LNCaP clone FGC (cell line): ENCODE data around the gene MLYCD.

ENCODE experiments used
- DNase-seq: peaks from one replicate; pipeline ENCODE4 v3.0.0-alpha.2; 2011; ENCODE audit warnings: low read depth
- H3K4me3 ChIP-seq: 2 replicates; pipeline ENCODE4 v1.5.1; 2011; ENCODE audit warnings: mild to moderate bottlenecking, low read depth, low read length, control low read depth
- TF ChIP-seq, protein P1 (sequence below): IDR thresholded peaks from 2 replicates; pipeline ENCODE4 v1.5.1; 2012; ENCODE audit warnings: mild to moderate bottlenecking; ENCODE audit not compliant: control insufficient read depth, insufficient read depth; ENCODE audit errors: extremely low read depth

MLYCD gene

DNA sequence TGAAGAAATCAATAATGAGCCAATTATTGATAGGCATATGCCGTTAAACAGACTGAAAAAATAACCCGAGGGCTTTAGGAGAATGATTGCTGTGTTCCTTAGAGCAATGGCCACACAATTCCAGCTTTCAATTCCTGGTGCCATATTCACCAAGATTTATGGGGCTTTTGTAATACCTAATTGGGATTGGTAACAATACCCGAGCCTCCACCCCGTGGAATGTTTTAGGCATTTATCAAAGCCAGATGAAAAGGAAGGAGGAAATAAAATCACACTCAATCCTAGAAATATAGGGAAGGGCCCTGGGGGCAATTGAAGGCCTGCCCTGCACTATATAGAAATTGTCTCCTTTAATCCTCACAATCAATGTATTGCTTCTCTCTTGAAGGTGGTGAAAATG, 42.1 kb upstream of the MLYCD start:
- H3K4me3 ChIP-seq: no peak overlapping the region

DNA sequence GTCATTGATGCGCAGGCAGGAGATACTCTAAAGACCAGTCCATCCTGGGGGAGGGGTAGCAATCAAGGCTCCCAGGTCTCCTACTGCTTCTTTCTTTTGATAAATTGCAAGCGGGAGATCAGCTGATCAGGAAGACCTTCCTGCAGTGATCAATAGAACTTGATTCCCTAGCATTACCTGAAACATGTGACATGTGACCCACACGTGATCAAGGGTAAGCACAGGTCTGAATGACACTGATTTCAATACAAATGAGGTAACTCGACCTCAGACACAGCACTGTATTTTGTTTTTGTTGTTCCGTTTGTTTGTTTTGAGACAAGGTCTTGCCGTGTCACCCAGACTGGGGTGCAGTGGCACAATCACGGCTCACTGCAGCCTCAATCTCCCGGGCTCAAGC, 39.6 kb upstream of the MLYCD start:
- H3K4me3 ChIP-seq: no peak overlapping the region
- no peak for DNase-seq
- TF ChIP-seq, protein P1, sequence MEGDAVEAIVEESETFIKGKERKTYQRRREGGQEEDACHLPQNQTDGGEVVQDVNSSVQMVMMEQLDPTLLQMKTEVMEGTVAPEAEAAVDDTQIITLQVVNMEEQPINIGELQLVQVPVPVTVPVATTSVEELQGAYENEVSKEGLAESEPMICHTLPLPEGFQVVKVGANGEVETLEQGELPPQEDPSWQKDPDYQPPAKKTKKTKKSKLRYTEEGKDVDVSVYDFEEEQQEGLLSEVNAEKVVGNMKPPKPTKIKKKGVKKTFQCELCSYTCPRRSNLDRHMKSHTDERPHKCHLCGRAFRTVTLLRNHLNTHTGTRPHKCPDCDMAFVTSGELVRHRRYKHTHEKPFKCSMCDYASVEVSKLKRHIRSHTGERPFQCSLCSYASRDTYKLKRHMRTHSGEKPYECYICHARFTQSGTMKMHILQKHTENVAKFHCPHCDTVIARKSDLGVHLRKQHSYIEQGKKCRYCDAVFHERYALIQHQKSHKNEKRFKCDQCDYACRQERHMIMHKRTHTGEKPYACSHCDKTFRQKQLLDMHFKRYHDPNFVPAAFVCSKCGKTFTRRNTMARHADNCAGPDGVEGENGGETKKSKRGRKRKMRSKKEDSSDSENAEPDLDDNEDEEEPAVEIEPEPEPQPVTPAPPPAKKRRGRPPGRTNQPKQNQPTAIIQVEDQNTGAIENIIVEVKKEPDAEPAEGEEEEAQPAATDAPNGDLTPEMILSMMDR: no peak

More for the DNA sequence above, 42.1 kb upstream of the MLYCD start:
- DNase-seq: no peak
- TF ChIP-seq, protein P1: no peak

DNA sequence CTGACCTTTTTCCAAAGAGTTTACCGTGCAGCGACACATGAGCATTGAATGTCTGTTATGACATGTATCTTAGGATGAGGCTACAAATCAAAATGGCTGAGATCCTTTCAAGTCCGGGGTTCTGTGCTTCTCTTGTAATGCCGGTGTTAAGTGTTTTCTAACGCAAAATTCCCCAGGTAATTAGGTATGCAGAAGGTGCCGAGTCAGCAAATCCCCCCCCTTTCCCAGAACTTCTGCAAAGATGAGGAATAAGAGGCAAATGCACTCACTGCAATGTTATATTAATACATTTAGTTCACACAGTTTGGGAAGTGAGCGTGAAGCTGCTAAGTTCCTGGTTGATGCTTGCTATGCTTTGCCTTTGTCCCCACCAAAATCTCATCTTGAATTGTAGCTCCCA, 36.3 kb upstream of the MLYCD start:
- DNase-seq: no peak
- TF ChIP-seq, protein P1: no peak
- H3K4me3 ChIP-seq: no peak overlapping the region

DNA sequence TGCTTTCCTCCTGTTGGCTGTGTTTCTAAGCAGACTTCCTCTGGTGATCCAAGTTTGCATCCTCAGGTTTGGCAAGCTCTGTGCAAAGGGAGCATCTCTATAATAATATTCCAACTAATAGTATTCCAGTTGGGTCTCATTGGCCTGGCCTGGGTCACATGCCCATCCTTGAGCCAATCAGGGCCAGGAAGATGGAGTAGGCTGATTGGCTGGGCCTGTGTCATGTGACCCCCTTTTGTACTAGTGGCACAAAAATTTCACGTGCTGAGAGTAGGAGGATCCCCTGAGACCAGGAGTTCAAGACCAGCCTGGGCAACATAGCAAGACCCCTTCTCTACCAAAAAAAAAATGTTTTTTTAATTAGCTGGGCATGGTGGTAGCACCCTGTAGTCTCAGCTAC, 35.2 kb upstream of the MLYCD start:
- TF ChIP-seq, protein P1: no peak
- no peak overlapping the region for H3K4me3 ChIP-seq

DNA sequence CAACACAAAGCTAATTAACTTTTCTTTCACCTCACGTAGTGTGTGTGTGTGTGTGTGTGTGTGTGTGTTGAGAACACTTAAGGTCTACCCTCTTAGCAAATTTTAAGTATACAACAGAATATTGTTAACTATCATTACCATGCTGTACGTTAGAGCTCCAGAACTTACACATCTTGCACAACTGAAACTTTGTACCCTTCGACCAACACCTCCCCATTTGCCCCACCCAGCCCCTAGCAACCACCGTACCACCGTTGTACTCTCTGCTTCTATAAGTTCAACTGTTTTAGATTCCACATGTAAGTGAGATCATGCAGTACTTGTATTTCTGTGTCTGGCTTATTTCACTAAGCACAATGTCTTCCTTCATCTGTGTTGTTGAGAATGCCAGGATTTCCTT, 28.1 kb upstream of the MLYCD start:
- TF ChIP-seq, protein P1: no peak
- DNase-seq: no peak
- no peak overlapping the region for H3K4me3 ChIP-seq

More for the DNA sequence above, 35.2 kb upstream of the MLYCD start:
- DNase-seq: no peak

DNA sequence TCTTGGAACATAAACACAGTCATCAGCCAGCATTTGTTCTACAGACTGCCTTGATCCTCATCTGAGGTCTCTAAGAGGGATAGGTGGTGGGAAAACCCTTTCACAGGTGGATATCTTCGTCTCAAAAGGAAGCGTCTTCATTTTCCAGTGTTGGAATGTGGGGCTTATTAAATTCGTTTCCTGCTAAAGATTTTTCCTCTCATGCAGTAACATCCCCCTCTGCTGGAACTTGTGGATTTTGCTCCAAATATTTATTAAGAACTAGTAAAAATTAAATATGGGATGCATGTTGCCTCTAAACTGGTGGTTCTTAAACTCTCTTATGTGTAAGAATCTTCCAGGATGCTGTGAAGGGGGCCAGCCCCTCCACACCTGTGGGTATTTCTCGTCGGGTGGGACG, 20.1 kb upstream of the MLYCD start:
- H3K4me3 ChIP-seq: no peak overlapping the region
- DNase-seq: peak; percentile 54
- TF ChIP-seq, protein P1: peak; percentile 50

DNA sequence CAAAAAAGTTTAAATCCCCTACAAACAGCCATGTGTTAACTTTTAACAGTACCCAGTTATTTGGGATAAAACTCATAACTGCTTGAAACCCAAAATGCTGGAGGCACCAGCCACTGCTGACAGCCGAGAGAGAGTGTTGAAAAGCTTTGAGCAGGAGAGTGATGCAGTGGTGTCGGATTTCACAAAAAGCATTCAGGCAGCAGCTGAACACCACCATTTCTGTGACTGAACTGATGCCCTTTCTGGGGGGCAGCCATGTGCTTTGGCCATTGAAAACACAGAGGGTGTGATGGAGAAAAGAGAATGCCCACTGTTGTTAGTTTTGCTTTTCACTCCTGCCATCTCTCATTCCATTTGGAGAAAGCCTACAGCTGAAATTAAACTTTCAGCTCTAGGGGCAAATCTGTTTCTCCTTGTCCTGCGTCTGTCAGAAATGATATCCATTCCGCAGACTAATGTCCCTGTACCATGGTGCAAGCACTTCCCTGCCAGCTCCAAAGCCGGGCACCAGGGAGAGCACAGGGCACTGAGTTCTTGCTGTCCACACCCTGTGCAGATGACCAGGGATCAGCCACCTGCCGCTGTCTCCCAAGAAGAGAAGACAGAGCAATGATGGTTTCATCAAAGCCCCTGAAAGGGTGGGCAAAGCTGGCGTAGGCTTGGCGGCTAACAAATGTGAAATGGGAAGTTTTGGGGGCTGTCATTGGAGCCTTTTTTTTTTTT, 16.6 kb upstream of the MLYCD start:
- TF ChIP-seq, protein P1: no peak
- DNase-seq: no peak
- H3K4me3 ChIP-seq: no peak overlapping the region
